GM12891 (cell line): Measurements from ENCODE around the gene HORMAD2.
A peak's percentile ranks its signal among the peaks of the same experiment; 100 is the strongest.

Source experiments
- DNase-seq: peaks from one replicate; pipeline ENCODE4 v3.0.0; 2011; ENCODE audit warnings: low spot score; ENCODE audit not compliant: insufficient read length
- FAIRE-seq: peaks from 2 replicates; lab custom pipeline; 2011; peaks lifted over from hg19 to GRCh38; lab: Jason Lieb, UNC
- PAX5 ChIP-seq: IDR thresholded peaks from 2 replicates; pipeline ENCODE4 v1.6.1; 2011; ENCODE audit warnings: low read length, moderate library complexity, mild to moderate bottlenecking; ENCODE audit not compliant: insufficient read depth, severe bottlenecking
- POLR2A ChIP-seq: IDR thresholded peaks from 2 replicates; pipeline ENCODE4 v1.6.1; 2011; ENCODE audit warnings: low read depth, low read length, control low read depth
- POLR2AphosphoS5 ChIP-seq: IDR thresholded peaks from 2 replicates; pipeline ENCODE4 v1.6.1; 2011; ENCODE audit warnings: low read depth, low read length, control low read depth
- POU2F2 ChIP-seq: IDR thresholded peaks from 2 replicates; pipeline ENCODE4 v1.6.1; 2011; ENCODE audit warnings: low read depth, mild to moderate bottlenecking, control low read depth, low read length, moderate library complexity
- SPI1 ChIP-seq: IDR thresholded peaks from 2 replicates; pipeline ENCODE4 v1.6.1; 2011; ENCODE audit warnings: low read depth, low read length, control low read depth
- TAF1 ChIP-seq: IDR thresholded peaks from 2 replicates; pipeline ENCODE4 v1.6.1; 2011; ENCODE audit warnings: low read depth, low read length, control low read depth

Gene HORMAD2

GRCh38 chr22:30104501-30105156 is 24.4 kb downstream of the HORMAD2 start:
- DNase-seq: no peak
- TF ChIP-seq SPI1: no peak
- FAIRE-seq: no peak

DNA sequence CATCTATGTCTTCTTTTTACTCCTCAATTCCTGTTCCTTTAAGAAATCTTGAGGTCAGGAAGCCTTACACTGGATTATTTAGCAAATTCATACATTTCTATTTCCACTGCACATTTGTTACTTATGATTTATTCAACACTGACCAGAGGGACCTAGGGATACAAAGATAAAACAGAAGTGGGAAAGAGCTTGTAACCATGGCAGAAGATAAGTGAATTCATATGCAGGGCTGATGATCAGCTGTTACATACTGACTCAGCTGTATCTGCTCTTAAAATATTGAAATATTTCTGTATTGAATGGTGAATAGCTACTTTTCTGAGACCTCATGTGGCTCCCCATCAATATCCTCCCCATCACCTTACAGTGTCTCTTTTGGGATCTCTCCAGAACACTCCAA is 25.2 kb downstream of the HORMAD2 start:
- TF ChIP-seq POLR2A (no peak), TAF1 (no peak), POLR2AphosphoS5 (no peak), SPI1 (no peak), POU2F2 (no peak), PAX5 (no peak)
- FAIRE-seq (no peak), DNase-seq (no peak)

GRCh38 chr22:30113494-30113893 is 33.2 kb downstream of the HORMAD2 start:
- no peak for FAIRE-seq
- no peak for DNase-seq
- no peak for TF ChIP-seq POU2F2
- TF ChIP-seq POLR2AphosphoS5: no peak
- no peak for TF ChIP-seq TAF1
- no peak for TF ChIP-seq SPI1
- TF ChIP-seq POLR2A: no peak
- no peak for TF ChIP-seq PAX5

DNA sequence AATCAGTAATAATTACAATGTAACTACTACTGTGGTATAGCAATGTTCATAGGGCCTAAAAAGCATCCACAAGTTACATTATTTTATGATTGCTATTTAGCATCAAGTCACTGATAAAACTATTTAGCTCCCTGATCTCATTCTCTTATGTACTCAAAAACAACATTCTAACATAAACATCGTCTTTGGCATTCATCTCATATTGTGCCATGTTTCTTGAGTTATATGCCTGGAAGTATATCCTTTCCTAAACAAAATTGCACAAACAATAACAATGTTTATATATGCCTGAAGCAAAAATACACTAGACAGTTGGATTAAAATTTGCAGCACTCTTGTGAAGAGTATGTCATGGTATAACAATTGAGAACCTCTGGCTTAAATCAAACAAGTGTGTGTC is 34.1 kb downstream of the HORMAD2 start:
- FAIRE-seq: no peak
- TF ChIP-seq POU2F2 (no peak), POLR2AphosphoS5 (no peak), PAX5 (no peak), POLR2A (no peak), SPI1 (no peak), TAF1 (no peak)
- no peak for DNase-seq

- TF ChIP-seq POLR2AphosphoS5 (no peak), PAX5 (no peak), POLR2A (no peak), TAF1 (no peak), SPI1 (no peak), POU2F2 (no peak)
- FAIRE-seq (no peak), DNase-seq (no peak)
These were observed 35.4 kb downstream of the HORMAD2 start for GRCh38 chr22:30115705-30116104.

DNA sequence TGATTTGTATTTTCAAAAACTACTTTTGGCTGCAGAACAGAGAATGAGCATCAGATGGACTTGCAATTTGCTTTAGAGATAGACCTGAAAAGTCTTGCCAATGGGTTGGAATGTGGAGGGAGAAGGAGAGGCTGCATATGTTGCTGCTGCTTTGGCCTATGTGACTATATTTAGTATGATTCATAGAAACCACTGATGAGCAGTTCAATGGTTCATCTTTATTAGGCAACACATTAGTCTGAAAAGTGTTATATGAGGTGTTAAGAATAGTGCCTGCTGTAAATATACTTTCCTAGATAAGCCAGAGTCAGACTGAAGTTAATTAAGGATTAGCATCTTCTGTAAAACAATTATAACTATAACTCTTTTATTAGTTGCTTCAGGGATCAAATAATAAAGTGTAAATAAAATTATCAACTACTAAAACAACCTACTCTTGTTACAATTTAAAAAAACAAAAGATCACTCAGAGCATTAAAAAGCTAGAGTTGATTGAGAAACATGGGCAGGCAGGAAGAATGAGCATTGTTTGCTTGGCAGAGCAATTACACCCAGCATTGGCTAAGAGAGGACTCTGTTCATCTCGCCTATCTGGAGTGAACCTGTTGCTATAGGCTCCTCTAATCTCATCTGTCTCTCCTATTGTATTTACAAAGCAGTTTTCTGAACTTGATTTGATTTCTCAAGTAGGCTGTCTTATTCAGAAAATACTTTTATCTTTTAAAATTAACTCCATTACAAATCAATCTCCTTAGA is 36.3 kb downstream of the HORMAD2 start:
- no peak for DNase-seq
- no peak for FAIRE-seq
- TF ChIP-seq POU2F2 (no peak), POLR2AphosphoS5 (no peak), SPI1 (no peak), PAX5 (no peak), POLR2A (no peak), TAF1 (no peak)

DNA sequence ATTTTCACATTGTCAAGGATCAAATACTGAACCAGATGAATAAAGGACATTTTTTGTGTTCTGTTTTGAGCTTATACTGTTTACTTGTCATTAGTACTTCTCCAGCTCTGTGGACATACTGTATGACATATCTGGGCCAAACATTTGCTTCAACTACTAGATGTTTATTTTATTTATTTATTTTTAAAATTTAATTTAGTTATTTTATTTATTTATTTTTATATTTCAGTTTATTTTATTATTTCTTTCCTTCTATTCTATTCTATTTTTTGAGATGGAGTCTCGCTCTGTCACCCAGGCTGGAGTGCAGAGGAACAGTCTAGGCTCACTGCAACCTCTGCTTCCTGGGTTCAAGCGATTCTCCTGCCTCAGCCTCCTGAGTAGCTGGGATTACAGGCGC is 37.0 kb downstream of the HORMAD2 start:
- no peak for FAIRE-seq
- DNase-seq: no peak
- TF ChIP-seq TAF1 (no peak), POU2F2 (no peak), PAX5 (no peak), POLR2A (no peak), POLR2AphosphoS5 (no peak), SPI1 (no peak)

- FAIRE-seq: no peak
- TF ChIP-seq POU2F2 (no peak), TAF1 (no peak)
These were observed 38.0 kb downstream of the HORMAD2 start for GRCh38 chr22:30118291-30118690.

DNA sequence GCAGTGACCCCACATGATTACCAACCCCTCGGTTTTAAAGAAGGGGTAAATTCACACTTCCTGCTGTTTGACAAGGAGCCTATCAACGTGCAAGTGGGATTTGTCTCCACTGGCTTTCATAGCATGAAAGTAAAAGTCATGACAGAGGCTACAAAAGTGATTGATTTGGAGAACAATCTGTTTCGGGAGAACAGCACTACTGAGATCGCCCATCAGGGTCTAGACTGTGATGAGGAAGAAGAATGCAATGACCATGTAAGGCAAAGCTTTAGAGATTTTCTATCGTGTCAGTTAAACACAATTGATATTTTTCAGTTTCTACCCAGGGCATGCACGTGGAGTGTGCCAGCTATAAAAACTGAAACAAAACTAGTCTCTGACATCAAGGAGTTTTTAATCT is 41.7 kb downstream of the HORMAD2 start:
- TF ChIP-seq PAX5 (no peak), POLR2AphosphoS5 (no peak)
- DNase-seq: peak; percentile 2
- peak; percentile 82 for FAIRE-seq

More at GRCh38 chr22:30118291-30118690, 38.0 kb downstream of the HORMAD2 start:
- no peak for DNase-seq

DNA sequence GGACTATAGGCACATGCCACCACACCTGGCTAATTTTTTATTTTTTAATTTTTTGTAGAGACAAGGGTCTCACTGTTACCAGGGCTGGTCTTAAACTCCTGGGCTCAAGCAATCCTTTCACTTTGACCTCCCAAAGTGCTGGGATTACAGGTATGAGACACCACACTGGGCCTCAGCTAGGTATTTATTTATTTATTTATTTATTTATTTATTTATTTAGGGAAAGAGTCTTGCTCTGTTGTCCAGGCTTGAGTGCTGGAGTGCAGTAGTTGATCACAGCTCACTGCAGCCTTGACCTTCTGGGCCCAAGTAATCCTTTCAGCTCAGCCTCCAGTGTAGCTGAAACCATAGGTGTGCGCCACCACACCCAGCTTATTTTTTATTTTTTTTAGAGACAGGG is 43.2 kb downstream of the HORMAD2 start:
- TF ChIP-seq POU2F2 (no peak), POLR2AphosphoS5 (no peak), PAX5 (no peak), SPI1 (no peak), POLR2A (no peak), TAF1 (no peak)
- no peak for FAIRE-seq

More for the DNA sequence above, 43.2 kb downstream of the HORMAD2 start:
- DNase-seq: no peak
